Middle frontal gyrus (tissue), 1 donor: Measurements from ENCODE around the gene YOD1.

Experiments used
- DNase-seq: peaks from one replicate; pipeline ENCODE4 v3.0.0-alpha.2; 2015; ENCODE audit warnings: low spot score; ENCODE audit errors: extremely low spot score

Gene YOD1

DNA sequence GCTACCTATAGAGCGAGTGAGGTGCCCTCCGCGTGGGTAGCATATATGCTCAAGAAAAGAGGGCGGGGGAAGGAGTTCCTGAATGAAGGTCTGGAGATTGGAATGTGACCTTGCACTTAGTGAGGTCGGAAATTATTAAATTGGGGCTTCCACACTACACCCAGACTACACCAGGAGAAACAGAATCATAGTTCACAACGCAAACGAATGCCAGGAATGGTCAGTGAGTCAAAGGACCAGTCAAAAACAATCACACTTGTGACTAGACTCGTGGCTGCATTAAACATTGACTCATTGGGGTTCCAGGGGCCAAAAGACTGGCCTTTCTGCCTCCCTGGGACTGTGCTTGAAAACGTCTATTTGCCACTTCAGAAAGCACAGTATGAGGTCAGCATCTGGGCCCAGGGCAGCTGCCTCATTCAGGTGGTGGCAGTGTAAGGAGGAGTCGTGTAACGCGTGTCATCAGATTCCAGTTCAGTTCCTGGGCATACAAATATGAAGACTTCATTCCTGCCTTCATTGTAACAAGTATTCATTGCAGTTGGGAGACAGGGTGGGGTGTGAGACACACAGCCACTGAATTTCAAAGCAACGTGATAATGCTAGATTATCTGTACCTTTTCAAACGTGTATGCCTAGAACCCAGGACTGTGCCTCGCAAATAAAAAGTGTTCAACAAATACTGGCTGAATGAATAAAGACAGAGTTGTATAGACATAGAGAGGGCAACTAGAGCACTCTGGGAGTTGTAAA is at the start of gene YOD1:
TSS of gene YOD1 (minus strand) at position 18 of the 753 bp plus-strand sequence. CDS start 178 bp downstream, outside the sequence.
- DNase-seq, result no peak

- no peak for DNase-seq
Measured at GRCh38 chr1:207097871-207098324, 46.9 kb upstream of the YOD1 start.

DNA sequence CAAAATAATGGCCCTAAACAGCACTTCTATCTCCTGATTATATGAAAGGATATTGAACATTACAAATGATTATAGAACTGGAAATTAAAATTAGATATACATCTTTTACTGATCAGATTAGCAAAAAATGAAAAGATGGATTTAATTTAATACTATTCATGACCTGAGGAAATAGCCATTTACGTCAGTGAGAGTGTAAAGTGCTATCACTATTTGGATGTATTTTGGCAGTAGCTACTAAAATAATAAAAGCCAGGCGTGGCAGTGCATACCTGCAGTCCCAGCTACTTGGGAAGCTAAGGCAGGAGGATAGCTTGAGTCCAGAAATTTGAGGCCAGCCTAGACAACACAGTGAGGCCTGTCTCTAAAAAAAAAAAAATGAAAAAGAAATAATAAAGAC is 42.9 kb upstream of the YOD1 start:
- no peak for DNase-seq

- no peak for DNase-seq
Measured at GRCh38 chr1:207091200-207091908, 40.3 kb upstream of the YOD1 start.

DNA sequence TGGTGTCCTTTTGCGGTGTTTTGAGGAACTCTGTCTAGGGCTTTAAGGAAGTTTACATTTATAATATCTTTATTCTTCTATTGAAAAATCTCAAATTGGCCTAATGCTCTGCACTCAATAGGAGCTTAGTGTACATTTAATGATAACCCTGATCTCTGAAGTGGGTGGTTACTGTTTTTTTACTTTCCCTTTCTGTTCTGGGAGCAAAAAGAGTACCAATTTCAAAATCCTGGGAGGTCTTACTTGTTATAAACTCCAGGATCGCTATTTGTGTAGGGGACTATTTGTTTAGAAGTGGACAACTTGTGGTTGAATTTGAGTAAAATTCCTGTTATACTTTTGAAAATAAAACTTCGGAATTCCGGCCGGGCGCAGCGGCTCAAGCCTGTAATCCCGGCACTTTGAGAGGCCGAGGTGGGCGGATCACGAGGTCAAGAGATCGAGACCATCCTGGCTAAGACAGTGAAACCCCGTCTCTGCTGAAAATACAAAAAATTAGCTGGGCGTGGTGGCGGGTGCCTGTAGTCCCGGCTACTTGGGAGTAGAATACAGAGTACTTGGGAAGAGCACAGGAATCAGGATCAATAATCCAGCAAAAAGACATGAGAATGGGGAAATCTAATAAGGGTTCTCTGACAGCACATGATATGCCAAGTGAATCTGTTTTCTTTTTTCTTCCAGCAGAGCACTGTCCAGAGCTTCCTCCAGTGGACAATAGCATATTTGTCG is 38.8 kb upstream of the YOD1 start:
- no peak for DNase-seq

DNA sequence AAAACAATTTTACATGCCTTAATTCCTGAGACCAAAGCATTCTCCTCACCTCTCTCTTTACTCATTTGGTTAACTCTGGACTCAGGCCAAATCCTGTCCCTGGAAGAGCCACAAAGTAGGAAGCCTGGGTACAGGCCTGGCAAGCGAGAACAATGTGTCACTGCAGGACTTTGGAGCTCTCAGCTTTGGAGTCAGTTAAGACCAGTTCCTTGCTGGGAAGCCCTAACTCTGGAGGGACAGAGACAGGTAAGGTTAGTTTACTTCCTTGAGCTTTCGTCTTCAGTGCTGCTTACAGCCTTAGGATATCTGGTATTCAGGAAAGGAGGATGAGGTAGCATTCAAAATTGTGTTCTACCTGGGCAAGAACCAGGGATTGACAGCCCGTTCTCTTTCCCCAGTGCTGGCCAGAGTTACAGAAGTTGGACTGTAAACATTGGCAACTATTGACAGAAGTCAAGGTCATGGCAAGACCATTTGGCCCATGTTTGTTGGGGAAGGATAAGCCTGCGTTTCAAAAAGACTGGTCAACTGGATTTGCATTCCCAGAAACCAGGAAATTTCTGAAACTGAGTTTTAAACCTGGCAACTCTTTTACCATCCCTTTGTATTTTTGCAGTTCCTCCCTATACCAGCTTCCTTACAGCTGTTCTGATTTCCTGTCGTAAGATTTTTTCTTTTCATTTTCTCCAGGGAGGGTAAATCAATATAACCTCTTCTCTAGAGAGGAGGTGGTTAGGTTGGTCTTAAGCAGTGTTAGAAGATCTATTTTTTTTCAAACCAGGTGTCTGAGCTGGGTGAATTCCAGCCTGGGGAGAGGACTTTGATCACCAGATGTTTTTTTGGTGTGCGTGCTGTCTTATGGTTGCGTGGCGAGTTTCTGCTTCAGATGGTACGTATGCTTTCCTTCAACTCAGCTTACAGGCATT is 38.0 kb upstream of the YOD1 start, which contains the start of gene C4BPB:
TSS of gene C4BPB (plus strand) at position 160 of the 926 bp plus-strand sequence. CDS start at position 832, 672 bp downstream.
- no peak for DNase-seq

- no peak for DNase-seq
Measured at GRCh38 chr1:207088161-207088560, 37.2 kb upstream of the YOD1 start.

DNA sequence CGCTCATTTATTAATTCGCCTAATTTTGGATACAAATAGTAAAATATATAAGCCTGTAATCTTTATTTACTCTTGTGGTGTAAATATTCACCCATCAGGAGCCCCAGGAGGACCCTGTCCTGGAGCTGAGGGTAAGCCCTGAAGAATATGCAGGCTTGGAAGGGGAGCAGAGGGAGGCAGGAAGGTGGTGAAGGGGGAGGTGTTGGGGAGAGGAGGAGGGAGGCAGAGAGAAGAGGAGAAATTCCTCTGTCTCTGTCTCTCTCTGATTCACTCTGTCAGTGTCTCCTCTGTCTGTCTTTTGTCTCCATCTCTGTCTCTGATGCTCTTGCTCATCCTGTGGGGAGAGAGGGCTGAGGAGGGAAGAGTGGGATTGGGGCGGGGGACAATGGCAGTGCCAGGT is 34.9 kb upstream of the YOD1 start:
- no peak for DNase-seq

DNA sequence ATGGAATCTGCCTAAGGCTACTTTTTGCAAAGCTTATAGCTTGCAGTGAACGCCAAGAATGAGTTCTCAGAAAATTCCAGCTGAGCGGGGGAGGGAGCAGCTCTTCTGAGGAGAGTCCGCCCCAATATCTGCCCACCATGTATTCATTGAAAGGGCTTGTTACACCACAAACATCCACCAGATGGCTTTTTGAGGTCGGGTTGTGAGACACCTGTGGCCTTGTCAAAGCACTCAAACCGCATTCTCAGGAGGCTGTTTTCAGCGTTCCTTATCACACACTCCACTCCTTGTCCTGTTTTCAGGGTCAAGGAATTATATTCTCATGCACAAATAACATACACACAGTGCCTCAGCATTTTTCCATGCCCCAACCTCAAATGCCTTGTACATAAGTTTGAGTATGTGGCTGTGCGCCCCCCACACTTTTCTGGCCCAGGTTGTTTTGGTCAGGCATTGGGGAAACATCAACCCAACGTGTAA is 33.7 kb upstream of the YOD1 start:
- DNase-seq, result no peak

GRCh38 chr1:207084232-207084631 is 33.2 kb upstream of the YOD1 start:
- no peak for DNase-seq

GRCh38 chr1:207081806-207082205 is 30.8 kb upstream of the YOD1 start:
- DNase-seq, result no peak

DNA sequence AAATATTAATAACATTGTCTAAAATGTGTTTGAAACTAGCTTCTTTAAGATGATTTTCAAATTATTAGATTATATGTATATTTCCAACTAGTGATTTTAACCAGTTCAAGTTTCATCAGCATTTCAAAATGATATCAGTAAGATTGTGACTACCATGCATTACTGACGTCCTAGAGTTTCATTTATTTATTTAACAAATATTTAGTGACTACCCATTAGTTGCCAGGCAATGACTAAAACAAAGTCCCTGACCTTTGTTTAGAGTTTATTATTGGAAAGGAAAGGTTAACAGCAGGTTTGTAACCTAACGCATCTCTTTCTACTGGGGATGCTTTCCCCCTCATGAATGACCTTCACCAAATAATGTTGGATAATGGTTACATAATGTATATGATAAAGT is 30.1 kb upstream of the YOD1 start:
- no peak for DNase-seq

DNA sequence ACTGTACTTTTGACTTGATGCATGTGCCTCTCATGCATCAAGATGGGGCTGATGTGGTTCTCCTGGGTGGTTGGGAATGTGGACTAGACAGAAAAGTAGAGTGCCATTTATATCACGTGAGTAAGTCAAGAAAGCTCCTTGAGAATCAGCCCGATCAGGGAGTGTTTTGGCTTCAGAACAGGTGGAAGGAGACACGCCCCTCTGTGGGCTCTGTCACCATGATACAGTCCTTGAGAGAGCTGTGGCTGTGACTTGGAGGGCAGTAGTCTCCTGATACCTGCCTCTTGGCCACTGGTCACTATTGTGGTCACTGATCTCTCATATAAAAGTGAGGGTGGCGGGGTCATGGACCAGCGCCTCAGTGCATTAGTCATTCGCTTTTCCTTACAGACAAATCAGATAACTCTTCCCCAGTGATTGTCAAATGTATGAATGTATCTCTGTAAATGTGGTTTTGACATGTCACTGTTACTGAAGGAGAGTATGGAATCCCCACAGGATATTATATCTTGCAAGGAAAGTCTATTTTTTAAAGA is 28.8 kb upstream of the YOD1 start:
- DNase-seq, result no peak

GRCh38 chr1:207078578-207079132 is 27.6 kb upstream of the YOD1 start:
- DNase-seq, result no peak

DNA sequence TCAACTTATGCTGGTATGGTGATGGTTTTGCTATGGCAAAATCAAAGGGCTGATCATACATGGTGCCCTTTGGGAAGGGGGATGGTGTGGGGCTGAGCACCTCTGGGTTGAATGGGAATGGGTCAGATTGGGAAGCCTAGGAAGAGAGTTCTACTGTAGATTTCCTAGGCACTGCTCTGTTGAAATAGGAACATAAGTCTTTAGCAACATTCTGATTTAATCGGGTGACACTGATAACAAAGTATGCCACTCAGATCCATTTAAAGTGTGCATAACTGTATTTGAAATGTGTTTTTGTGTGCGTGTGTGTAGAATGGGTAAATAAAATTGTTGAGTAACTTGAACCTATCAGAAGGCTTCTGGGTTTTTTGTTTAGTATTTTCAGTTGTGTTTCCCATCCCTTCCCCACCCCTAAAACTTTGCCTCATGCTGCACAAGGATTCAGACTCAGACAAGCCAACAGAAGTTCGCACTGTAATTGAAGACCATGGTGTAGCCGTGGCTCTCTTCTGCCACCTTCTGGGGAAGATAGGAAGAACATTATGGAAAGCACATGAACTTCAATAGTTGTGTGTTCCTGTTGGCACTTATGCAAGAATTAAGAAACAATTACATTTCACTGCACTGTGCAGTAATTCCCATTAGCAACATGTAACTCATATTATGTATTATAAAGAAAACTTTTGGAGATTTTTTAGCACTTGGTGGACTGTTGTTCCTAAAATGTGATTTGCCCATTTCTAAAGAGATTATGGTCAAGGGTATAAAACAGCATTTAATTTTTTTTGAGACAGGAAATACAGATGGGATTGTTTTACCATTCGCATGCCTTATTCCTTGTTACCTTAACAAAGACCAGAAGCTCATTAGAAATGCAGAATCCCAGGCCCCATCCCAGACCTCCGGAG is 26.7 kb upstream of the YOD1 start:
- peak; percentile 63 for DNase-seq

DNA sequence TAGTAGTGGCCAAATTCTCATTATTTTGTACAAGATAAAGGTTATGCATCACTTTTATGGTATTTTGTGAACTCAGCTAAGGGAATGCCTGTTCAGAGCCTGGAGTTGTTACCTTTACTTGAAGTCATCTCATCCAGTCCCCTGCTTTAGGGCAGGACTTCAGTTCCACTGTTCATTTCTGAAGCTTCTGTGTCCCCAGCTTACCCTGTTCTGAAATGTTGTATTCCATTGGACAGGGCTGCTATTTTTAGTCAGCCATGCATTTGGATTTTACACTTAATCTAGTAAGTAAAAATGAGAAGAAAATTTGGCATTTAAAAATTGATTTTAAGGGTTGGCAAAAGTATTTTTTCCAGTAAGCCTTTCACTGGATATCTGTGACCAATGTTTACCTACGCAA is 26.0 kb upstream of the YOD1 start:
- no peak for DNase-seq

DNA sequence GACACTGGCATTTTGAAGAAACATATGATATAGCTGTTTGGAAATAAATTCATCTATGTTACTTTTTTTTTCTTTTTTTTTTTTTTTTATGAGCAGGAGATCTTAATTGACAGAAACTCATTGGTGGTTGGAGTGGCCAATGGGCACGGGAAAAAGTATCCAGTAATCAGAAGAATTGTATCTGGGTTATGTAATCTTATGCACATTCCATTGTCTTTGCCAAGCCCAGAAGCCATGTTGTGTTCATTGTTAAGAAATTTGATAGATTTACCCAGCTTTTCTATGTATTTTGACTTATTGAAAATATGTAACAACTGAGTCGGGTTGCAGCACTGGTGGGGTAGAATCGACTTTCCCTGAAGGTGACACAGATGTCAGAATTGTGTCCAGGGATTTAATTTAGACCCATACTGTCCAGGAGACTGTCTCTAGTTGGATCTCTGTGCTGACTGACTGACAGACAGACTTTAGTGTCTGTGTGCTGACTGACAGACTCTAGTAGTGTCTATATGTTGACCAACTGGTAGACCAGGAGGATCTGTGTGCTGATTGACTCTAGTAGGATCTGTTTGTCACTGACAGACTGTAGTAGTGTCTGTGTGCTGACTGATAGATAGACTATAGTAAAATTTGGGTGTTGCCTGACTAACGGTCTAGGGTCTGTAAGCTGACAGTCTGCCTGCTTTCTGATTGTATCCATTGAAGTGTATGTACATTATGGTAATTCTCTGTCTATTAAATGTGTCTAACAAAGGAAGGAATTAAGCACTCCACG is 25.4 kb upstream of the YOD1 start:
- DNase-seq, result no peak
